WERI-Rb-1 (cell line): ENCODE measurements around the gene CLCN5.

ENCODE experiments used
- DNase-seq: peaks from one replicate; pipeline ENCODE4 v3.0.0-alpha.2; 2020
- H3K27ac ChIP-seq: fragments of 250-450 bp; sonication (Bioruptor Pico); 2 replicates; pipeline ENCODE4 v1.5.1; 2020; ENCODE audit warnings: mild to moderate bottlenecking, moderate library complexity
- H3K27me3 ChIP-seq: fragments of 250-450 bp; sonication (Bioruptor Pico); 2 replicates; pipeline ENCODE4 v1.5.1; 2021; ENCODE audit warnings: mild to moderate bottlenecking, low read depth, moderate library complexity; ENCODE audit not compliant: insufficient read depth, severe bottlenecking
- H3K36me3 ChIP-seq: fragments of 250-450 bp; sonication (Bioruptor Pico); 2 replicates; pipeline ENCODE4 v1.5.1; 2020; ENCODE audit warnings: mild to moderate bottlenecking, moderate library complexity
- H3K4me3 ChIP-seq: 2 replicates; pipeline ENCODE4 v1.5.1; 2011; ENCODE audit warnings: low read depth, mild to moderate bottlenecking, control low read depth, low read length
- H3K9me3 ChIP-seq: fragments of 250-450 bp; sonication (Bioruptor Pico); 2 replicates; pipeline ENCODE4 v1.5.1; 2021; ENCODE audit warnings: mild to moderate bottlenecking, moderate library complexity; ENCODE audit not compliant: severe bottlenecking
- TF ChIP-seq, protein P1 (sequence below): IDR thresholded peaks from 2 replicates; pipeline ENCODE4 v1.5.1; 2011; ENCODE audit warnings: low read depth, mild to moderate bottlenecking, control low read depth, inconsistent platforms, low read length

CLCN5 gene

DNA sequence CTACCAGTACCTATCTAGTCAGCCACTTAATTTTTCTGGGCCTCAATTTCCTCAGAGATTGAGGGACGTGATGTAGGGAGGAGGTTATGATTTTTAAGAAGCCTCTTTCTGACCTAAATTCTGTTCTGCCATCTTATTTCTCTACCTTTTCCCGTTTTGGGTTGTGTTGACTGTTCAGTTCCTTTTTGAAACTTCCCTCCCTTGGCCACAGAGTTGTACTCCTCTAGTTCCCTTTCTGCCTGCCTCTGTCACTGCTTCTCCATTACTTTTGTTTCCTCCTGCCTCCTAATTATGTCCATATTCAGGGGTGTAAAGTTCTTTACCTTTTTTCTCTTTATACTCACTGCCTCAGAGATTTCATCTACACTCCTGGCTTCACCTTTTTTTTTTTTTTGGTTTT, 25.4 kb downstream of the CLCN5 start:
- Histone ChIP-seq H3K4me3 (no peak overlapping the region), H3K27ac (no peak overlapping the region), H3K27me3 (peaks cover 2% of the 10 kb centered on the region), H3K9me3 (no peaks in the 10 kb centered on the region), H3K36me3 (no peaks in the 10 kb centered on the region; the same call in 1 of the 2 replicates)
- TF ChIP-seq, protein P1, sequence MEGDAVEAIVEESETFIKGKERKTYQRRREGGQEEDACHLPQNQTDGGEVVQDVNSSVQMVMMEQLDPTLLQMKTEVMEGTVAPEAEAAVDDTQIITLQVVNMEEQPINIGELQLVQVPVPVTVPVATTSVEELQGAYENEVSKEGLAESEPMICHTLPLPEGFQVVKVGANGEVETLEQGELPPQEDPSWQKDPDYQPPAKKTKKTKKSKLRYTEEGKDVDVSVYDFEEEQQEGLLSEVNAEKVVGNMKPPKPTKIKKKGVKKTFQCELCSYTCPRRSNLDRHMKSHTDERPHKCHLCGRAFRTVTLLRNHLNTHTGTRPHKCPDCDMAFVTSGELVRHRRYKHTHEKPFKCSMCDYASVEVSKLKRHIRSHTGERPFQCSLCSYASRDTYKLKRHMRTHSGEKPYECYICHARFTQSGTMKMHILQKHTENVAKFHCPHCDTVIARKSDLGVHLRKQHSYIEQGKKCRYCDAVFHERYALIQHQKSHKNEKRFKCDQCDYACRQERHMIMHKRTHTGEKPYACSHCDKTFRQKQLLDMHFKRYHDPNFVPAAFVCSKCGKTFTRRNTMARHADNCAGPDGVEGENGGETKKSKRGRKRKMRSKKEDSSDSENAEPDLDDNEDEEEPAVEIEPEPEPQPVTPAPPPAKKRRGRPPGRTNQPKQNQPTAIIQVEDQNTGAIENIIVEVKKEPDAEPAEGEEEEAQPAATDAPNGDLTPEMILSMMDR, result no peak
- DNase-seq, result no peak

DNA sequence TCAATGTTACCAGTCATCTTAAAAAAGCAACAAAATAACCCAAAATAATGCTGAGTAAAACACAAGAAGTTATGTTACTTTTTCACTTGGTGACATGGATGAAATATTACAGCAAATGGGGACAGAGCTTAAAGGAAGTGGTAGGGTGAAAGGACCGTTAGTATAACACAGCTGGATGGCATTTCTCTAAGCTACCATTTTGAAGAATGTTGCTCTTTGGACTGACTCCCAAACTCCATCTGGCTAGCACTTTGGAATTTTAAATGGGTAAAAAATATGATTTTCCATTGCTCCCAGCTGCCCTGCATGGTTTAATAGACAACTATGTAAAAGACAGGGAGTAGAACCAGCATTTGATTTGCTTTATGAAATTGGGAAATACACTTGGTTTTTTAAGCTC, 27.6 kb downstream of the CLCN5 start:
- Histone ChIP-seq H3K36me3 (no peaks in the 10 kb centered on the region; the same call in 1 of the 2 replicates), H3K27me3 (peaks cover 2% of the 10 kb centered on the region), H3K27ac (no peak overlapping the region), H3K4me3 (no peak overlapping the region), H3K9me3 (no peaks in the 10 kb centered on the region)
- DNase-seq, result no peak
- TF ChIP-seq, protein P1, result no peak

DNA sequence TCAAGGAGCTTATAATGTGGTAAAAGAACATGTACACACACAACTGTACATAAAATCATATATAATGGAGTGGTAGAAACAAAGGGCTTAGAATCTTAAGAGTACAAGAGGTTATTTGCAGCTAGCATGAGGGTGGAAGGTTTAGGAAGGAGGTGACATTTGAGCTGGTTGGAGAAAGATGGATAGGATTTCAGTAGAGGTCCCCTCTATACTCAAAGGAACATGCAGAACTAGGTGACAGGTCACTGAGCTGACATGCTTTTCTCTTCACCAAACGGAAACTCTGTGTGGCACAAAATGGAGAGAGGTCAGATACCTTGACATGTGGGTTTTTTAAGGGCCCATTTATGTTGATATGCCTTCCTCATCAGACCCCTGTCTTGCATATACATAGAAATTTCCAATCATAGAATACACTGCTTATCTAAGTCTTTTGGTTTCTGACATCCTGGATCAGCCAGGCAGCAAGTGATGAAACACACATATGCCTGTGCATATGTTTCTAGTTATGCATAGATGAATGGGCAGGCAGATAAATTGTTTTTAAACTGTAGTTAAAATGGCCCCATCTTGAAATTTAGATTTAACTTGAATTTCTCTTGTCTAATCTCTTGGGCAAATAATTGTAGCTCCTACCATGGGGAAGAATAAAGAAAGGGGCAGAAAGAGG, 29.3 kb downstream of the CLCN5 start:
- Histone ChIP-seq H3K27ac (no peak overlapping the region), H3K4me3 (no peak overlapping the region), H3K36me3 (no peaks in the 10 kb centered on the region; the same call in 1 of the 2 replicates), H3K9me3 (no peaks in the 10 kb centered on the region), H3K27me3 (peaks cover 2% of the 10 kb centered on the region)
- TF ChIP-seq, protein P1, result no peak
- DNase-seq, result no peak

DNA sequence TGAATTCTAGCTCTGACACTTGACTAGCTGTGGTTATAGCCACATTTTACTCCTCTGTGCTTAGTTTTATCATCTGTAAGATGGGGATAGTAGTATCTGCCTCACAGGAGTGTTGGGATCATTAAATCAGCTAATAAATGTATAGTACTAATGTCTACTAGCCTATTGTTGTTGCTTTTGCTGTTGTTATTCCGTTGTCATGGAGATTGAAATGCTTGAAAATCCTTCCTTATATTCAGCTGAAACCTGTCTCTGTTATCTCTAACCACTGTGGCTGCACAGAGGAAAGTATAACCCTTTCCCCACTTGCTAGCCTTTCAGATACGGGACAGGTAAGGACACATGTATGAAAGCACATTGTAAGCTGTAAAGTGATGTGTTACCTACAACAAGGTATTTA, 33.9 kb downstream of the CLCN5 start:
- DNase-seq, result no peak
- Histone ChIP-seq H3K36me3 (no peaks in the 10 kb centered on the region), H3K27me3 (no peaks in the 10 kb centered on the region), H3K27ac (no peak overlapping the region), H3K9me3 (no peaks in the 10 kb centered on the region), H3K4me3 (no peak overlapping the region)
- TF ChIP-seq, protein P1, result no peak

DNA sequence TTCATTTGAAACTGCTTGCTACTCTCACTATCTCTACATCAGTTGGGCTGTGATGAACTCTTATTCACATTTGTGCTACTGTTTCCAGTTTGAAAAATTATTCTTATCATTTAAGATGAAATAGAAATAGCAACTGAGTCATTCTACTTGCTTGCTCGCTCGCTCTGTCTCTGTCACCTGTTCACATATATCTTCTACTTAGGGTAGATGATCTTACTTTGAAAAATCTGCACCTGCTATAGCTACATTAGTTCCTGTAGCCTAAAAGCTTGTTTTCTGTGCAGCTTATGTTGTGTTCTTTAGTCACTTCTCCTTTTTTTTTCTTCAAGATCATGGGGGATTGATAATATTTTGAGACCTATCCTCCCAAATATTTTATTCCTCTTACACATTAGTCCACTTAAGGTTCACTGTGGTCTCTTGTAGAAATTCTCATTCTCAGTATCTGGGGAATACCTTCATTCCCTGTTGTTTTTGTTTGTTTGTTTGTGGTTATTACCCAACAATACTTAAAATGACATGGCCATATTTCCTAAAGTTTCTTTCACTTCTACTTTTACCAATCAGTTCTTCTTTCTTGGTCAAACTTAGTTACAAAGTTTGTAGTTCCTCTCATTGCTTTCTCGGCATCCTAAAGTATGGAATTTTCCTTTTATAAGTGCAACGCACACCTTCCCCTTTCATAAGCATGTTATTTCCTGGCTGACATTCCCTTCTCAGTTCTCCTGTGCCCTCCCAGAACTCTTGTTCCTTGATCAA, 36.5 kb downstream of the CLCN5 start:
- Histone ChIP-seq H3K36me3 (no peaks in the 10 kb centered on the region), H3K9me3 (no peaks in the 10 kb centered on the region), H3K4me3 (no peak overlapping the region), H3K27me3 (no peaks in the 10 kb centered on the region), H3K27ac (no peak overlapping the region)
- TF ChIP-seq, protein P1, result no peak
- DNase-seq, result no peak
